Lower leg skin (tissue), 4 donors: Measurements from ENCODE around the gene KCTD15. TPM values are rescaled to one million over a fixed set of nuclear protein-coding genes. Genes with fewer than 3 reads are reported as not detected.

Experiments used
- DNase-seq, 2 donors: peaks; one replicate each; pipeline ENCODE4 v3.0.0-alpha.2; 2019; ENCODE audit warnings: low spot score in 2 of 2
- H3K4me3 ChIP-seq: fragments of 200-600 bp; sonication (generic); 2 replicates; pipeline ENCODE4 v1.5.1; 2017; ENCODE audit warnings: mild to moderate bottlenecking, low read depth; ENCODE audit not compliant: poor library complexity, severe bottlenecking
- POLR2A ChIP-seq, 2 donors: fragments of 450-650 bp; IDR thresholded peaks; one replicate each; pipeline ENCODE4 v1.6.1; 2016 to 2017; ENCODE audit warnings: antibody characterized with exemption in 2 of 2, mild to moderate bottlenecking in 1 of 2, moderate library complexity in 1 of 2
- WGBS, 2 donors: methylation state at CpG; one replicate each; pipeline ENCODE4 v1.1.5; 2018; 5-methylcytosine and 5-hydroxymethylcytosine counted together
- intact Hi-C: fragments of 100-400 bp; cut with DNase I; formaldehyde crosslinking; loops from one replicate; pipeline ENCODE4 v1.15.0; 2023; ENCODE audit warnings: low total_unique reads
- total RNA-seq, 4 donors: library from RNA; depleted of rRNA; stranded (reverse); fragments of >200 nt; gene quantifications; one replicate each; pipeline ENCODE4 v1.1.0, GENCODE V29; 2016
- TF ChIP-seq, protein P1 (sequence below), 3 donors: fragments of 450-650 bp; IDR thresholded peaks; one replicate each; pipeline ENCODE4 v1.5.1; 2016; ENCODE audit warnings: antibody characterized with exemption in 3 of 3, mild to moderate bottlenecking in 3 of 3, moderate library complexity in 2 of 3

Gene KCTD15
- total RNA-seq, 4 donors from 2014 or later, result 140 to 190 (median 164) TPM

DNA sequence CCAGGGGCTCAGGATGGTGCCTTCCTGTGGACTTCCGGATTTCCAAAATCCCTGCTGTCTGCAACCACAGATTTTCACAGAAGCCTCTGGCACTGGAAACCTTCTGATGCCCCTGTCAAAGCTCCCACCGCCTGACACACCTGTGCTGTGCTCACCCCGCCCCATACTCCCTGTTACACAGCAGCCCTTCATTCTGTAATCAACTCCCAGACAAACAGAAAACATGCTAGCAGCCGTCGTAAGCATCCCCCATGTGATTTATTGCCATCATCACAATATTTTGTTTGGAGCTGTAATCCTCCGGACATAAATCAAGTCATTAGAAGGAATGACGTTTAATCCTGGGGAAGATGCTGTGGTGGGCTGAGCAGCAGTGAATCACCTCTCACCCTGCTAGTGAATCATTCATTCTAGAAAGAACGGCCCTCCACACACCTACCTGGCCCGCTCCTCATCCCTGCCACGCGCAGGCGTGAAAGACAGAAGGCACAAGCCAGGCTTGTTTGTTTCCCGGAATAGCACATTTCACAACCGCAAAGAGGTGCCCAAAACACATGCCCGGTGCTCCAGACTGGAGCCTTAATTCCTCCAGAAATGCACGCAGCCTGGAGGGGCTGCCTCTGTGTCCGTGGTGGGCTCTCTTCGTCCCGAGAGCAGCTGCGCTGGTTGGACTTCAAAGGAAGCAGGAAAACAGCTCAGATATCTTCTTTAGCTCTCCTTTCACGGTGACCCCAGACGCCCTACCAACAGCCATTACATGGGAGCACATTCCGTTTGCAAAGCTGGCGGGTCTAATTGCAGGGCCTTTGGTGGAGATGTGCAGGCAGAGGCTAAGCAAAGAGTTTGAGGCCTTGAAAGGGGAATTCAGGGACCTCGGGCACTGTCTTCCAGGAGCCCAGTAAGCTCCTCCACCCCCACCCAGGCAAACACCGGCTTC, 41.3 kb upstream of the KCTD15 start:
- H3K4me3 ChIP-seq, result no peak overlapping the region
- no peak for TF ChIP-seq POLR2A (IDR thresholded peaks at IDR 0.05)
- TF ChIP-seq, protein P1, sequence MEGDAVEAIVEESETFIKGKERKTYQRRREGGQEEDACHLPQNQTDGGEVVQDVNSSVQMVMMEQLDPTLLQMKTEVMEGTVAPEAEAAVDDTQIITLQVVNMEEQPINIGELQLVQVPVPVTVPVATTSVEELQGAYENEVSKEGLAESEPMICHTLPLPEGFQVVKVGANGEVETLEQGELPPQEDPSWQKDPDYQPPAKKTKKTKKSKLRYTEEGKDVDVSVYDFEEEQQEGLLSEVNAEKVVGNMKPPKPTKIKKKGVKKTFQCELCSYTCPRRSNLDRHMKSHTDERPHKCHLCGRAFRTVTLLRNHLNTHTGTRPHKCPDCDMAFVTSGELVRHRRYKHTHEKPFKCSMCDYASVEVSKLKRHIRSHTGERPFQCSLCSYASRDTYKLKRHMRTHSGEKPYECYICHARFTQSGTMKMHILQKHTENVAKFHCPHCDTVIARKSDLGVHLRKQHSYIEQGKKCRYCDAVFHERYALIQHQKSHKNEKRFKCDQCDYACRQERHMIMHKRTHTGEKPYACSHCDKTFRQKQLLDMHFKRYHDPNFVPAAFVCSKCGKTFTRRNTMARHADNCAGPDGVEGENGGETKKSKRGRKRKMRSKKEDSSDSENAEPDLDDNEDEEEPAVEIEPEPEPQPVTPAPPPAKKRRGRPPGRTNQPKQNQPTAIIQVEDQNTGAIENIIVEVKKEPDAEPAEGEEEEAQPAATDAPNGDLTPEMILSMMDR (IDR thresholded peaks at IDR 0.05), result no peak
- intact Hi-C loops, result loop anchor here (10.0 kb wide), 1 partner anchor 551 kb away; no protein-coding TSS in a partner anchor
- DNase-seq, result no peak
- 41 to 47% methylated on average over 26 of the region's 26 CpGs for WGBS, 2 donors

DNA sequence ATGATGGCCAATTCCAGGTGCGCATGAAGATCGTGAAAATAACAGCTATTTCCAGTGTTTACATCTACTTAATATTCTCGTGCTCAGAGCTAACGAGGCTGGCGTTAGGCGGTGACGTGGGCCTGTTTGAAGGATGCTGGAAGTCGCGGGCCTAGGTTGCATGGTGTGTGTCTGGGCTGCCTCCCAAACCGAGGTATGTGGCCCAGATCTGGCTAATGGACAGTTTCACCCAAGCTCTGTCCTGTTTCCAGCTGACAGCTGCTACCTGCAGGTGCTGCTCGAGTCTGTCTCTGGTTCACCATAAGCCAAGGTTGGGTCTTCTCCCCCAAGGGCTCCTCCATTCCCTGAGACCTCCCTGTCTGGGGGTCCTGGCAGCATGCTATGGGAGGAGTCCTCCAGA, 40.5 kb upstream of the KCTD15 start:
- 82 to 89% methylated on average over 11 of the region's 11 CpGs for WGBS, 2 donors
- H3K4me3 ChIP-seq, result no peak overlapping the region
- no peak for TF ChIP-seq POLR2A (IDR thresholded peaks at IDR 0.05)
- TF ChIP-seq, protein P1 (IDR thresholded peaks at IDR 0.05), result no peak
- DNase-seq, result no peak
- intact Hi-C loops, result loop anchor here (10.0 kb wide), 1 partner anchor 551 kb away; no protein-coding TSS in a partner anchor

DNA sequence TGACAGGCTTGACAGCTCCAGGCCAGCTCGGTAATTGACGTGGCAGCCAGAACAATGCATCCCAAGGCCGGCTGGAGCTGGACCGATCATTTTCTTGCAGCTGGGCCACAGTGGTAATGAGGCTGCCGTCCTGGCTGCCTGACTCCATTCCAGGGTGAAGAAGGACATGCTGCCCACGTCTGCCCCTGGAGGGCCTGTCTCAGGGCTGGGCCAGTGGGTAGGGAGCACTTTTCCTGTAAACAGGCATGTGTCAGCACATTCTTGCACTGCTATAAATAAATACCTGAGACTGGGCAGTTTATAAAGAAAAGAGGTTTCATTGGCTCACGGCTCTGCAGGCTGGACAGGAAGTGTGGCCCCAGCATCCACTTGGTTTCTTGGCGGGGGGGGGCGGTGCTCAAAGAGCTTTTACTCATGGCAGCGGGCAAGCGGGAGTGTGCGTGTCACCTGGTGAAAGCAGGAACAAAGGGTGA, 38.1 kb upstream of the KCTD15 start:
- TF ChIP-seq POLR2A (IDR thresholded peaks at IDR 0.05), result no peak
- TF ChIP-seq, protein P1 (IDR thresholded peaks at IDR 0.05), result no peak
- 49 to 53% methylated on average over 12 of the region's 12 CpGs for WGBS, 2 donors
- no peak for DNase-seq
- H3K4me3 ChIP-seq, result no peak overlapping the region
- intact Hi-C loops, result loop anchor here (10.0 kb wide), 1 partner anchor 554 kb away; no protein-coding TSS in a partner anchor

DNA sequence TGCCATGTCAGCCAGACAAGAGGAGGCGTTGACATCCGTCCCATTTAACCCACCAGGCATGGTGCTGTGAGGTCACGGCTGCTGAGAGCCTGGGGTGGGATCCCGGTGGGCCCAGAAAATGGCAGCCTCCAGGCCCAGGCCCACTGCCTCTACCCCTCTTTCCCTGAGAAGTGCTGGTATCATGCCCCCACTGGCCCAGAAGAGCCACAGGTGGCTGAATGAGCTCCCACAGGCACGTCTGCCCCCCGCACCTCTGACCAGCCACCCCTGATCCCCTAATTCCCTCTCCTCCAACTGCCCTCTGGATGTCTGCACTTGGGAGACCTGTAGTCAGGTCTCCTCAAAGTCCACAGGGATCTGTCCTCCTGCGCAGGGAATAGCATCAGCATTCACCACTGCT, 37.3 kb upstream of the KCTD15 start:
- DNase-seq, result no peak
- intact Hi-C loops, result loop anchor here (10.0 kb wide), 1 partner anchor 555 kb away; no protein-coding TSS in a partner anchor
- H3K4me3 ChIP-seq, result no peak overlapping the region
- TF ChIP-seq, protein P1 (IDR thresholded peaks at IDR 0.05), result no peak
- TF ChIP-seq POLR2A (IDR thresholded peaks at IDR 0.05), result no peak
- WGBS, 2 donors, result 91 to 93% methylated on average over 5 to 7 of the region's 7 CpGs

DNA sequence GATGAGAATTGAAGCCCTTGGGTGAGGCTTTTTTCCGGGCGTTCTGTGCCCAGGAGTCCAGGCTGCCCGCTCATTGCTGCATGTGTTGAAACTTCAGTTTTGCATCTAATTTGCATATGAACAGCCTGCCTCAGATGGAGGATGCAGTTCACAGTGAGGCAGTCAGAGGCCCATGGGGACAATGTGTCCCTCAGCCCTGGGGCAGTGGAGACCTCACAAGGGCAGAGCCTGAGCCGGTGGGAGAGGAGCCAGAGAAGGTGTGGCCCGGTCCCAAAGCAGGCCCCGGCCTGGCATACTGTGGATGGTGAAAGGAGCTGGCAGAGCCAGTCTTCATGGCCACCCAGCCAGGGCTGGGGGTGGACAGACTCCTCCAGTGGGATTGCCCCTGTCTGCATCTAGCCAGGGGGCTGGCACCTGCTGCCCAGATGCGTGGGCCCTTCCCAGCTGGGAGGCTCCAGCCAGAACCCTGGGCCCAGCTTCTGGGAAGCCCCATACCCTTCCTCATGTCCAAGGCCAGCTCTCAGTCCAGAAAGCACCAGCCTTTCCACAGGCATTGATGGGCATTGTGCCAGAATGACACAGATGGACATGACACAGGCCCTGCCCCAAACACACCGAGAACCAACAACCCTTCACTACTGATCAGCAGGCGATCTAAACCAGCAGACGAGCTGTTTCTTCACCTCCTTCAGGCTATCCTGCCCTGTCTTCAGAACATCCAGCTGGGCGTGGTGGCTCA, 32.9 kb upstream of the KCTD15 start:
- WGBS, 2 donors, result 56 to 67% methylated on average over 11 of the region's 11 CpGs
- intact Hi-C loops, result no loop called here
- no peak for DNase-seq
- H3K4me3 ChIP-seq, result no peak overlapping the region
- no peak for TF ChIP-seq POLR2A (IDR thresholded peaks at IDR 0.05)
- TF ChIP-seq, protein P1 (IDR thresholded peaks at IDR 0.05), result no peak
